ENCODE data around the gene ZNF468. TPM values are rescaled to one million over a fixed set of nuclear protein-coding genes. Genes with fewer than 3 reads are reported as not detected.

The ZNF468 gene
- total and polyA plus RNA-seq, 2 donors (not counting 3 experiments of a cell fraction or from before 2014, with no cell fraction given), result 6.3 to 12.6 TPM

GRCh38 chr19:52898101-52898500 lies 40.7 kb upstream of the ZNF468 start:
- peaks cover 6% of the 10 kb centered on the region for H3K4me1 ChIP-seq (ENCODE audit: control insufficient read depth, extremely low read depth, insufficient read depth, low read length)
- no peaks in the 10 kb centered on the region for H4K20me1 ChIP-seq (replicated peaks; ENCODE audit: control insufficient read depth, extremely low read depth, insufficient read depth, low read length)
- H3K9me1 ChIP-seq (replicated peaks; ENCODE audit: control insufficient read depth, extremely low read depth, insufficient read depth, low read length), result no peaks in the 10 kb centered on the region
- peaks cover 4% of the 10 kb centered on the region for H3K79me2 ChIP-seq (ENCODE audit: control insufficient read depth, insufficient read depth, low read length)
- DNase-seq (ENCODE audit: low read depth, low spot score) (no peak), FAIRE-seq (no peak)
- CTCF ChIA-PET, result no interaction called here
- H3K4me2 ChIP-seq (ENCODE audit: insufficient read depth, low read length), result peak overlapping the region; percentile 51
- dilution Hi-C loops (cut with MboI; ENCODE audit: extremely low pct_ligation_motif_present, low sequenced_read_pairs) (no loop called here), intact Hi-C loops (cut with micrococcal nuclease) (loop anchor here (5.0 kb wide), 2 partner anchors 161 to 204 kb away; partner anchors contain the start of genes ZNF160 and ZNF611)
- POLR2A ChIA-PET, result interaction anchor here (0.7 kb wide), 1 partner anchor 709 kb away, joined by 3 read pairs; the partner anchor contains the start of gene PPP2R1A
- H2AFZ ChIP-seq (ENCODE audit: low read depth, low read length), result peak overlapping the region; percentile 99
- H3K9me3 ChIP-seq (replicated peaks; ENCODE audit: control insufficient read depth, insufficient read depth, low read length), result no peaks in the 10 kb centered on the region
- H3K27me3 ChIP-seq (ENCODE audit: control insufficient read depth in 2 of 2, insufficient read depth in 2 of 2, low read length in 2 of 2), result no peaks in the 10 kb centered on the region
- no peak for TF ChIP-seq EZH2 (IDR thresholded peaks at IDR 0.05; ENCODE audit: borderline replicate concordance, low read depth, low read length, severe bottlenecking)
- TF ChIP-seq MAX (IDR thresholded peaks at IDR 0.05; ENCODE audit: insufficient read depth, insufficient read length), result no peak
- no peak for TF ChIP-seq CTCF (IDR thresholded peaks at IDR 0.05; ENCODE audit: extremely low read depth in 1 of 2, insufficient read depth in 1 of 2, low read depth in 1 of 2, low read length in 2 of 2)
- TF ChIP-seq FOS (IDR thresholded peaks at IDR 0.05; ENCODE audit: borderline replicate concordance, insufficient read depth, low read length), result no peak
- no peak for TF ChIP-seq POLR2AphosphoS5 (IDR thresholded peaks at IDR 0.05; ENCODE audit: insufficient read depth, low read depth, low read length)
- TF ChIP-seq JUN (IDR thresholded peaks at IDR 0.05; ENCODE audit: borderline replicate concordance, insufficient read depth, insufficient read length, low read depth), result no peak
- TF ChIP-seq MYC (IDR thresholded peaks at IDR 0.05; ENCODE audit: low read depth, low read length), result no peak
- no peak for TF ChIP-seq GATA2 (IDR thresholded peaks at IDR 0.05; ENCODE audit: insufficient read depth, insufficient read length, low read depth, low read length)
- no peak for TF ChIP-seq POLR2A (IDR thresholded peaks at IDR 0.05; ENCODE audit: low read depth, low read length)
- BruUV-seq (replicated peaks), result no TSS peak
- no peak overlapping the region for H3K9ac ChIP-seq (replicated peaks; ENCODE audit: extremely low read depth, insufficient read depth, low read length)
- peaks cover 0 to 2% of the 10 kb centered on the region in 2 experiments for H3K36me3 ChIP-seq (ENCODE audit: control insufficient read depth in 2 of 2, extremely low read depth in 1 of 2, insufficient read depth in 2 of 2, low read length in 2 of 2)
- no peak overlapping the region for H3K4me3 ChIP-seq (replicated peaks in 1 of 3; ENCODE audit: insufficient read depth in 1 of 3, low read depth in 1 of 3, low read length in 3 of 3)
- no peak overlapping the region for H3K27ac ChIP-seq (ENCODE audit: insufficient read depth, low read depth, low read length)

All from endothelial cell of umbilical vein (primary cell).